Fibroblast of skin of scalp (primary cell): ENCODE results near the gene DPYSL3.

Experiments used
- DNase-seq: peaks from one replicate; pipeline ENCODE4 v3.0.0-alpha.2; 2013

Gene DPYSL3

DNA sequence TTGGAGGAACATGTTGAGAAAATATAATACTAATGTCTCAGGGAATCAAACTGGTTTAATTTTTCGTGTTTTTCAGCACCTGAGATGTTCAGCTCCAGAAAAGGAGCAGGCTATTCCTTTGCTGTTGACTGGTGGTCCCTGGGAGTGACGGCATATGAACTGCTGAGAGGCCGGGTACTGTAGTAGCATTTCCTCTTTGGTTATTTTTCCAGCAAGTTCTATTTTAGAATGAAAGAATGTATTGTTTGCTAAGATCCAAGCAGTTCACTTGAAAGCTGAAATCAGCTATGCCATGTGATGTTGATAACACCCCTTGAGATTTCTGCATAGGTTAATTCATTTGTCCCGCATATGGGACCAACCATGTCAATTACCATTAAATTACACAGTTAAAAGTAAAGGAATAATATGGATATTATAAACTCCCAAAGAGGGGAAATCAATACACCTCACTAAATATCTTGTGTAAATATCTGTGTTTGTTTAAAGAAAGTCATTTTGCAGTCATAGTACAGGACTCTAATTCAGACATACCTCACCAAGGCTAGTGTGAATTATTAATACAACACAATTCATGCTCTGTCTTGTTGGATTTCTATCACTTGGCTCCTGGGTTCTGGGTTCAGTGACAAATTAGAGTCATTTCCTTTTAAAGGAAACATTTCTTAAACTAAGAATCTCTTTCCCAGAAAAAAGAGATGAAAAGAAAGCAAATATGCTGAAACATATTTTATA is 148.3 kb downstream of the DPYSL3 start:
- DNase-seq: no peak

DNA sequence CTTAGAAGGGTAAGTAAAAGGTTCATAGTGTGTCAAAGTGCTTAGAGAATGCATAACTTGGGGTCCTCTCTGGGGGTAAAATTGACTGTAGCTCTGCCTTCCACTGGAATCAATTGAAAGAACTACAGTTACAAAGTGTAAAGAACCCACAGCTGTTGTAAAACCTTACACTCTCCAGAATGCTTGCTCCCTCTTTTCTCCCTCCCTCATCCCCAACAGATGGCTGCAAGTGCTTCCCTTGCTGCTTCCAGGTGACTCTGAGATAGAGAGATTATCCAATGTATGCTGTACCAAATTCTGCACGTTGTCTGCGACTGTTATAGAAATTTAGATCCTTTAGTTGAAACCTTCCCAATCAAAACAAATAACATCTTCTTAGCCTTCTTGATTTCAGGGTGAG is 149.1 kb downstream of the DPYSL3 start:
- no peak for DNase-seq

DNA sequence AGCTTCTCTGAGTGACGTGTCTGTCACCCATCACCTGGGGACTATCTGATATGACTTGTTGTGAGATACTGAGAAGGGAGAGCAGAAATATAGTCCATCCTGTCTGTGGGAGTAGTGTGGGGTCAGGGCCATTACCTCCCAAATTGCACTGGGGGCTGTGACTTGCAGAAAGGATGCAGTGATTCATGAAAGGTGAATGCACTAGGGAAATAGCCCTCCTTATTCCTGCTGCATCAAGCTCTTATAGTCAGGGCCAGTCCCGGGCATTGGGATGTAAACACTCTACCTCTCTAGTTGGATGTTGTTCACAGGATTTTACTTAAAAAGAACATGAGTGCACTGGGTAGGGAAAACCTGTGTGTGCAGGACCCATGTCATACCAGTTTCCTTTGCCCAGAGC is 150.3 kb downstream of the DPYSL3 start:
- no peak for DNase-seq

DNA sequence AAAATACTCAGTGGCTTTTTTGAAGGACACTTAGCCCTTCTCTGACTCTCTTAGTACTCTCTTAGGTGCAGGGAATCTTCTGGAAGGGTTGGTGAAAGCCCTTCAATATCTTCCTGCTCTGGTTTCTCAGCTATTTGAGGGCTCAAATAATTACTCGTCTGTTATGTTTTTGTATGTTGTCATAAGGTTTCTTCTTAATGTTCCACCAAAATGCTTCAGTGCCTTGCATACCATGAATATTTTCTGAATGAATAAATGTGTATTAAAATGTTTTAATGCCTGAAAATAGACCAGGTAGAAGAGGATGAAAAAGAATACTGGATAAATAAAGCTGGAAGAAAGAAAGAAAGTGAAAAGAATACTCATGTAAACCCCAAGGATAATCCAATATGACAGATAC is 150.8 kb downstream of the DPYSL3 start:
- DNase-seq: no peak

DNA sequence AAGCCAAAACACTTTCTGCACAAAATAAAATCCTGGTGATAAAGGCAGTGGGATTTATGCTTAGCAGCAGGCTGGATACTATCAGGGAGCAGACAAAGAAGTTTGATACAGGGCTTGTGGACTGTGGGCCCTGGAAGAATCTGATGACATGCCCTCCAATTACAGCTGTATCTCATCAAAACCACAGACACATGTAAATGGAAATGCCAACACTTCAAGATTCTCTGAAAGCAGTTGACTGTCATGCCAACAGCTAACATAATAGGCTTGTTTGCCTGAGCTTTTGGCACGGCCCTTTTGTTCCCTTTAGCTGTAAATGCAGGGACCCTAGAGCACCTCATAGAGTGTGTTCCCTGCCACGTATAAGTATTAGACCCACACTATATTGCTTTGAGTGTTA is 160.6 kb downstream of the DPYSL3 start:
- no peak for DNase-seq

DNA sequence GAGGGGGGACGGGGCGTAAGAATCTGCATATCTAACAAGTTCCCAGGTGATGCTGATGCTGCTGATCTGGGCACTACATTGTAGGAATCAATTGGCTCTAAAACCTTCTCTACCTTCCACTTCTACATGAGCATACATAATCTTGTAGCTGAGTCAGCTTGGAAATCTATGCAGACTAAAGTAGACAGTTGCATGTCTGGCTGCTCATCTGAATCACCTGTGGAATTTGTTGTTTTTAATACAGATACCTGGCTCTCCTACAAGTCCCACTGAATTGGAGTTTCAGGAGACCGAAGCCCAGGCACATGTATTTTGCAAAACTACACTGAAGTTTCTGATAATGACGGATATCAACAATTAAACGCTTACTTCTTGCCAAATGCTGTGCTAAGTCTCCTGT is 161.4 kb downstream of the DPYSL3 start:
- no peak for DNase-seq

DNA sequence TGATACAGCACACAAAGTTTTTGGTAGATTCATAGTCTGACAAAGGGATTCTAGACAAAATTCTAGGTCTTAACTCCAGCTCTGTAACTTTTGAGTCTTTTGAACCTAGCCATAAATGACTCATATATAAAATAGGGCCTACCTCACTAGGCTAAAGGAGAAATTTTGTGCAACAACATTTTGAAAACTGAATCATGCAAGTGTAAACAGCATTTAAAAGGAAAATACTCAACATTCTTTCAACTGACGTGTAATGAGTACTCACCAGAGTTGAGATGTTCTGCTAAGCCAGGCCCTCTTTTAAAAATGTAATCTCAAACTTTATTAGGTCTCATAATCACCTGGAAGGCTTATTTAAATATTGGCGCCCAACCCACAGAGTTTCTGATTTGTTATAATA is 161.8 kb downstream of the DPYSL3 start:
- DNase-seq: no peak

DNA sequence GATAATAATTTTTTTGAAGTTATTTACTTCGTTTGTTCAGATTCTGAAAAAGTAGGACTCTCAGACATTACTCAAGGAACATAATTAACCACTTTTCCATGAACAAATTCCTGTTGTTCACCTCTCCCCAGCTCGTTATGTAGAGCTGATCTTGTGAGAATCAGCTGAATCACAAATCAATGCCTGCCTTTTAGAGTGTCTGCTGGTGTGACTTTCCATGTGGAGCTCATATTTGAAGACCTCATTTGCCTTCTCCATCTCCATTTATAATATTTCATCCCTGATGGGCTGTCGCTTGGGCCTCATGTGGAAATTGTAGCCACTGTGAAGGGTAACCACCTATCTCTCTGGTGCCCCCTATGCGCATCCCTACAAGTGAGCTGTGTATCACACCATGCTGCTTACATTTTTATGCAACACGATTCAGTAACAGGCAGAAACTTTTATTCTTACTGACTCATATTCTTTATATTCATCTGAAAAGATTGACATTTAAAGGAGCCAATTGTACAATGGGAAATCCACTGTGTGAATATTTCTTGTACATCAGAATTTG is 163.8 kb downstream of the DPYSL3 start:
- no peak for DNase-seq

DNA sequence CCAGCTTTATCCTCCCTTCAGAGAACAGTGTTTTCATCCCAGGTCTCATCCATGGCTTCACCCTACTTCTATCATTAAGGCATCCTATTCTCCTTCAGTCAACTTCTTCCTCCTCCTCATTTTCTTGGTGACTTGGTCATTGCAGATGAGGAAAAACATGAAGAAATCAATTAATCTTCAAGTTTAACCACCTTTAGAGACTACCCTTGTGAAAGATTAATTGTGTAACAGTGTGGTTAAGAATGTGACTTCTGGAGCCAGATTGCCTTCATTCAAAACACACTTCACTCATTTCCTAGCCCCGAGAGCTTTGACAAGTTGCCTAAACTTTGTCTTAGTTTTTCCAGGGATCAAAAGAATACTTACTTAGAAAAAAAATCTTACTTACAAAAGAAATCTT is 165.0 kb downstream of the DPYSL3 start:
- no peak for DNase-seq

DNA sequence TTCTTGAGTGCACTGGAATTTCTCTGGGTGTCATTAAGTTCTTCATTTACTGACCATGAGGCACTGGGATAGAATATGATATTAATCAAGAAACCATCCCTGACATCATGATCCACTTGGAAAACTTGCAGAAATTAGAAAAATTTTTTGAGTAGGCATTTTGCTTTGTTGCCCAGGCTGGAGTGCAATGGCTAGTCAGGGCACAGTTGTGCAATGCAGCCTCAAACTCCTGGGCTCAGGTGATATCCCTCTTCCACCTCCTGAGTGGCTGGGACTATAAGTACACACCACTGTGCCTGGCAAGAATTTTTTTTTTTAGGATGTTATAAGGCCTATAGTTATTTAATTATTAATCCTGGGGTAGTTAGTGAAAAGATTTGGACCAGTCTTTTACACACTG is 168.5 kb downstream of the DPYSL3 start:
- DNase-seq: no peak

DNA sequence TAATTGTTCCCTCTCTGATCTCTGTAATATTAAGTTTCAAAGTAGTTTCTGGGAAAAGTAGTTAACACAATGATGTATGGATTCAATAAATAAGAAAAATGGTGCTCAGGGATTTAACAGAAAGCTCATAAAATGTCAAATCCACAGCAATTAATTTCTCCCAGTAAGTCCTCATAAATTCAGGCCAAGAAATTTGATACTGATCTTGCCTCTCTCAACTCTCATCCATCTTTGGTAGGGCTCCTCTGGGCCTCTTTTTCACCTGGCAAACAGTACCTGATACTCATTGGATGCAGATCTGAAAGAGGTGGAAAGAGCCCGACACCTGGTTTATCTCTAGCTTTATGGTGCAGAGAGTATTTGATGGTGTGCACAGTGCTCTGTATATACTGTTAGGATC is 168.9 kb downstream of the DPYSL3 start:
- DNase-seq: no peak
